ENCODE data around the gene RAPGEF4.

The RAPGEF4 gene

GRCh38 chr2:172735582-172736423 lies at the start of gene RAPGEF4:
Gene RAPGEF4 (plus strand): TSS chr2:172735845. CDS start chr2:172735984, 139 bp downstream.
- DNase-seq: peak in 3 of 58 donors; percentile 15 to 40 (median 21)

DNA sequence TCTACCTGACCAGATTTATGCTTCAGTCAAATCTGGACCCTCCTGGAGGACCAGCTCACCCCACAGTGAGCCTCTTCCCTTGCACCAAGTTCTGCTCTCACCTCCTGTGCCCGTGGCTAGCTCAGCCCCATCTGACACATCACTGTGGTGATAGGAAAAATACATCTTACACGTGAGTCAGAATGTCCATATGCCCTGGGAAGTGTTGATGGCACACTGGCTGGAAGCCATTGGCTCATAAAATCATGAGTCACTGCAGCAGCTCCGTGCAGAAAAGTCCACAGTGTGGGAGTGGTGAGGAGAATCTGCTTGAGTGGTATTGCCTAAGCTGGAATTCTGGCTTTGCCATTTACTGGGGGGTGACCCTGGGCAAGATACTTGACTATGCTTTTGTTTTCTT lies 42.6 kb upstream of the RAPGEF4 start:
- peak in 34 of 58 donors; percentile 5 to 65 (median 24) for DNase-seq

DNA sequence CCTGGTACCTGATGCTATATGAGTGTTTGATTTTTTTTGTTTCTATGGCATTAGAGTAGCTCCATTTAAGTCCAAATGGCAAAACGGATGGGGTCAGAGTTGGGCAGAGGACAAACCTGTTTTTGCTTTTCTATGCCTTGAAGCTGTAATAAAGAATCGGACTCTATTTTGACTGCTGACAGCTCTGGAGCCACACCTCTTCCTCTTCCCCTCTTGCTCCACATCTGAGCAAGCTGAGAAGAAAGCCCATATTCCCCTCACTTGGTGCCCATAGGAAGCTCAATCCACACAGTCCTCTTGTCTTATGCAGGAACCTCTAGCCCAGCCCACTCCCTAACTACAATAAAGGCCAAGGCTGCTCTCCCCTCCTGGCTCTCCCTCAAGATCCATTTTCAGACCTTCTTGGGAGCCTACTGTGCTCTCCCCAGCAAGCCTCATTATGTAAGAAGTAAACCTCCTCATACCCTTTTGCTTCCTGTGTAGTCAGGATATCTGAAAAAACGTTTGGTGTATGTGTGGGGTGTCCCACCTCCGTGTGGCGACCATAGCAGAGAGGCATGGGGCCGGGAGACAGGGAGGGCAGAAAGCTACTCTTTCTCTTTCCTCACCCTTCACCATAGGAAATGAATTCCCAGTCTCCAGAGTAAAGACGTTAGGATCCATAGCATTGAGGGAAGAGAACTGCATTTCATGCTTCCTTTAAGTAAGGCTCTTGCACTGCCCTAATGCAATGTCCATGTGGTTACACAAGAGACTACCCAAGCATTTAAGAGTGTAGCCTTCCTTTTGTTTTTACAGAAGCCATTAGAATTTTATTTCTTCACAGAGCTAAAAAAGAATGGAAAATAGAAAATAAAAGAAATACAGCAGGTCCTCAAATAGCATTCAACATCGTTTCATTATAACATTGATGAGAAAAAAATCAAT lies 41.9 kb upstream of the RAPGEF4 start:
- DNase-seq: no peak

DNA sequence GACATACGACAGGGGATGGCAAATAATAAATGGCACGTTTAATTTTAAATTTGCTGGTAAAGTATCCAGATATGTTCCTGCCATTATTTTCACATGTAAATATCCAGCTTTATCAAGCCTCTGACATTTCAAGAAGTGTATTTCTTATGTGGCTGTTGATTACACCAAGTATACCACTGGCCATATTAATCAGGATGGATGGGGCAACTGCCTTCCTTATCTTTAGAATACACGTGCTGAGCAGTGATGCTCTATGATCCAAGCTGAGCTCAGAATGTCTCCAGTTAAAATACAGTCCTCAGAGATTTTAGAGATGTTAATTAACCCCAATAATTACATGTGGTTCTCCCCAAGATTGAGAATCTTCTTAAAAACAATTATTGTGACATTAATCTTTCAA lies 38.3 kb upstream of the RAPGEF4 start:
- no peak for DNase-seq

DNA sequence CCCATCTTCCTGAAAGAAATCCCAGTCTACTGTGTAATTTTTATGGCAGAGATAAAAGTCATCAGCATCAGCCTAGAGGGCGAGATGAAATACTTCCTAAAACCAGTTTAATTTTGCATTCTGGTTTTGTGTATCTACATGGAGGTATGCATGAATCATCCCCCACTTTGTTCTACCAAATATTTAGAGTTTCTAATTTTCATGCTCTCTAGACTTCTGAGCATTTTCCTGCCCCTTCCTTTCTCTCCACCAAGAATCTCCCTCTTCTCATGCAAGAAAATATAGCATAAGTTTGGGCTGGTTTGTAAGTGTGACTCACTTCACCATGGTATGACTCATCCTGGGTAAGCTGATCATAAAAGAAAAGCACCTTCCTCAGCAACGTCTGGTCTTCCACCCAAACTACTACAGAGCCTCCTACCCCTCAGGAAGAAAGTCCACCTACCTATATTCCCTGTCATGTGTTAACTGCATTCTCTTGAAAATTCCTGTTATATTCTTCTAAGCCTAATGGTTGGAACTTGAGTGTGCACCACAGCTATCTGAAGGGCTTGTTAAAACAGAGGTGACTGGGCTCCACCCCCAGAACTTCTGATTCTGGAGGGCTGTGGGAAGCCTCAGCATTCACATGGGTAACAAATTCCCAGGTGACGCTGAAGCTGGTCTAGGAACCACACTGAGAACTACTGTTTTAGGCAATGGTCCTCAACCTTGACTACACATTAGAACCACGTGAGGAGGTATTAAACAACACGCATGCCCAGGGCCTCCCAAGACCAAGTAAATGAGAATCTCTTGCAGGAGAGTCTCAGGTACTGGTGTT lies 37.4 kb upstream of the RAPGEF4 start:
- peak in 5 of 58 donors; percentile 14 to 60 (median 32) for DNase-seq

DNA sequence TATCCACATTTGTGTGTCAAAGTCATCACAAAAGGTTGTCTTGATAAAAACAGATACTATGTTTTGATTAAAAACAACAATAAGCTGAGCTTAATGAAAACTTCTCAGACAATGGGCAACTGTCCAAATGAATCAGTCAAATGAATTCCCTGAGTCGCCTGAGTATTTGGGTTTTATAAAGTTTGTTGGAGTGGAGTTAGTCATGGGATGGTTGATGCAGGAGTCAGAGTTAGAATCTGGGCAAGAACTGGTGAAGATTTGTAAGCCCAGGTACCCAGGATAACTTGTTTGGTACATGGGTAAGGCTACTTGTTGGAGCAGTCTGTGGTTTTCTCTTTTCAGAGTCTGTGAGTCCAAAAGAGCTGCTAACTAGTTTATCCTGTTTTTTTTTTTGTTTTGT lies 34.4 kb upstream of the RAPGEF4 start:
- DNase-seq: no peak

DNA sequence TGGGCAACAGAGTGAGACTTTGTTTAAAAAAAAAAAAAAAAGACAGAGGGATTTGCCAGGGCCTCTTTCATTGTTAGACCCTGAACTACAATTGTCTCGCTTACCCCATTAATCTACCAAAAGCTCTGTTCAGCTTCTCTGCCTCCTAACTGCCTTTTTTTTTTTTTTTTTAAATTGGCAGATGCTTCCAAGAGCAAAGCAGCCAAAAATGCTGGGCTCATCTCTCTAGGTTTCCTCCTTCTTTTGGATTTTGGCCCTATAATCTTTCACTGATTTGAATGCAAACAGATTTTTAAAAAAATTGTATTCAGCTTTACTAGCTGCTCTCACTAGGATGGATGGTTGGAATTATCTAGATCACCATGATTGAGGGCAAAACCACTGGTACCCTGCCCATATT lies 33.2 kb upstream of the RAPGEF4 start:
- DNase-seq: peak in 1 of 58 donors; percentile 35

GRCh38 chr2:172704072-172704936 lies 31.3 kb upstream of the RAPGEF4 start:
- DNase-seq: no peak

- no peak for DNase-seq
Observed at GRCh38 chr2:172705352-172705751, 30.3 kb upstream of the RAPGEF4 start.

- no peak for DNase-seq
Observed at GRCh38 chr2:172708247-172708646, 27.4 kb upstream of the RAPGEF4 start.

- DNase-seq: no peak
Observed at GRCh38 chr2:172709566-172710291, 25.9 kb upstream of the RAPGEF4 start.

GRCh38 chr2:172710584-172711047 lies 25.0 kb upstream of the RAPGEF4 start:
- DNase-seq: peak in 12 of 58 donors; percentile 4 to 42 (median 20)

DNA sequence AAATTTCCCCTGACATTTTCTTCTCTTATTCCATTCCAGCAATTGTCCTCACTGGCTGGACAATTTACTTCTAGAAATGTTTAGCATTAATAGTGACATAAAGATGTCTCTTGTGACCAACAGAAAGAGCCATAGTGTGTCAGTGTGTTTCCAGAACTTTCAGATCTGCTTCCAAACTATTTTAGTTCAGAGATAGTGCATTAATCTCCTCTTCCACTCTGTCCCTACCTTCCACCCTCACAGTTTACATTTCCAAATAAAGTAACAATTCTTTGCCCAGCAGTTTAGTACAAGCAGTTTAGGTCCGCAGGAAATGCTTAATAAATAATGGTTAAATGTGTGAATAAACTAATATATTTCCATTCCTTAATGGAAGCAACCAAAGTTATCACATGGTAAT lies 24.5 kb upstream of the RAPGEF4 start:
- no peak for DNase-seq

DNA sequence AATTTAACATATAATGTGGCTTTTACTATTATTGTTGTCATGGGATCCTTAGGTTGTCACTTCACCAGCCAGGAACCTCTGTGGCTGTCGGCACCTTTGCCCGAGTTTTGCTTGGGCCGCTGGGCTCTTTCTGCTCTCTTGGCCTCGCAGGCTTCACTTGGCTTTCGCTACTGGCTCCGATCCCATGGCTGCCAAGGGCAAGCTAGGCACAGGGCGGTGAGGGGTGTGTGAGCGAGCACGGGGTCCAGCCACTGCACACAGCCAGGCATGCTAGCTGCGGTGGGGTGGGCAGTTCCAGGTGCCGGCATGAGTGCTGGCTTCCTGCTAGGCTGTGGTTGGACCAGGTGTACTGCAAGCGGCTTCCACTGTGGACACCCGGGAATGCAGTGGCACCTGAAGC lies 23.4 kb upstream of the RAPGEF4 start:
- DNase-seq: no peak

DNA sequence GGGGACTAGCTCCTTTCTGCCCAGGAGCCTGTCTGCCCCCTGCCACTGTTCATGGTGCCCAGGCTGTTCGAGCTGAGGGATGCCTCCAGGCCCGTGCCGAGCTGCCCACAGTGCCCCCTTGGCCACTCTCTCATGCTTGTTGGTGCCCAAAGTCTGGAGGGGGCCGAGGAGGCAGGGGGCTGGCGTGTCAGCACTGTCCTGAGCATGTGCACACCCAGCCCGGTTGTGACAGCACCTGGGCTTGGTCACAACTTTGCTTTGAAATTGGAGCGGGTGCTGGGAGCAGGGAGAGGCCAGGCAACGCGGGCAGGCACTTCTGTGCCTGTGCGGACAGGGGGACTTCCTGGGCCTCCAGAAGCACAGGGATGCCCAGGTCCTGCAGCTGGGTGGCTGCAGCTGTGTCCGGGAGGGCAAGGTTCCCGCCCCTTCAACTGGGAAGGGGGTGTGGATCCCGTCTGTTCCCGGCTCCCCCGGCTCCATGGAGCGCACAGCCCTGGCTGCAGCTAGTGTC lies 22.2 kb upstream of the RAPGEF4 start:
- DNase-seq: no peak

- no peak for DNase-seq
Observed at GRCh38 chr2:172722481-172722880, 13.2 kb upstream of the RAPGEF4 start.

DNA sequence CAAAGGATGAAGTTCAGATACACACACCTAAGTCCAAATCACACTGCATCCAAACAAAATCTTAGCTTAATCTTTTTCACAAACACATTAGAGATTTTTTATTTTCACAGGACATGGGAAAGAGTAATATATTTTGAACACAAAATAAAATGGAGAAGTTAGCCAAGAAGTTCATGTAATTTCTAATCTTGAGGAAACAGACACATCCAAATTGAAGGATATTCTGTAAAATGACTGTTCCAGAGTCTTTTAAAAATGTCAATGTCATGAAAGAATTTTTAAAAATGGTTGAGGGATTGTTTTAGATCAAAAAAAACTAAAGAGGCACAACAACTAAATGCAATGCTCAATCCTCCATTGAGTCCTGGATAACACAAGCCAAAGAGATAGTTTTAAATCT lies 12.4 kb upstream of the RAPGEF4 start:
- DNase-seq: no peak

DNA sequence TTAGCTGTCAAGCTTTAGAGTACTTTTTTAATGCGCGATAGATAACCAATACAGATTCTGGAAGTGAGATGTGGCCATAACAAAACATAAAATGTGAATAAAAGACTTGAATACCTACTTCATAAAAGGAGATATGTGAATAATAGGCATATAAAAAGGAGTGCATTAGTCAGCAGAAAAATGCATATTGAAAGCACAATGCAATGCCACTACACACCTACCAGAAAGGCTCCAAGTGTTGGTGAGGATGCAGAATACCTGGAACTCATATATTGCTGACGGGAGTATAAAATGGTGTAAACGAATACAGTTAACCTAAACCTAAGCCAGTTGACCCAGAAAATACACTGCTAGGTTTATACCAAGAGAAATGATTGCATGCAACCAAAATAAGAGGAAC lies 10.9 kb upstream of the RAPGEF4 start:
- no peak for DNase-seq

DNA sequence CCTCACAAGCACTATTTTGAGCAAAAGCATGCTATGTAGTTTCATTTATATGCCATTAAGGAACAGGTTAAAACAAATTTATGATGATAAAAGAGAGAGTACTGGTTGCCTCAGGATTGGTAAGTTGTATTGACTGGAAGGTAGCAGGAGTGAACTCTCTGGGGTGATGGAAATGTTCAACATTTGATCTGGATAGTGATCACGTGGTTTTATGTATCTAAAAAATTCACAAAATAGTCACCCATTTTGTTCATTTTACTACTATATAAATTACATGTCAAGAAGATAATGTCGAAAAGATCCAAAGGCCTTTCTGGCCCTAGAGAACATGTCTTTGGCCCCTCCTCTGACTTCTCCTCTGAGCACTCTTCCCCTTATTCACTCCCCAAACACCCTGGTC lies 10.4 kb upstream of the RAPGEF4 start:
- no peak for DNase-seq

Data from anterior cingulate cortex (tissue), 58 donors.